B cell (primary cell): ENCODE data around the gene TRIM62. TPM values are rescaled to one million over a fixed set of nuclear protein-coding genes. Genes with fewer than 3 reads are reported as not detected.

Experiments
- ATAC-seq: fragments of 200-7000 bp; cut with Tn5 transposase; one replicate; pipeline ENCODE4 v1.10.0; 2021; ENCODE audit warnings: low read depth, mild to moderate bottlenecking, moderate number of reproducible peaks, moderate library complexity
- CTCF ChIA-PET: fragments of 350-600 bp; sonication (Branson Sonifier 250); formaldehyde crosslinking; loops from one replicate; lab custom pipeline; 2021; ENCODE audit warnings: antibody characterized with exemption, inconsistent platforms; lab: Charles Lee
- POLR2A ChIA-PET: fragments of 350-600 bp; sonication (Branson Sonifier 250); formaldehyde crosslinking; loops from one replicate; lab custom pipeline; 2021; ENCODE audit warnings: antibody characterized with exemption; lab: Charles Lee
- DNase-seq: peaks from one replicate; pipeline ENCODE4 v3.0.0; 2013
- H2AFZ ChIP-seq: 2 replicates; pipeline ENCODE4 v1.6.1; 2012; ENCODE audit warnings: mild to moderate bottlenecking, low read depth, low read length; ENCODE audit not compliant: insufficient read depth, poor library complexity, severe bottlenecking
- H3K27ac ChIP-seq, 2 donors: 1 replicate in 1 of 2; 2 replicates in 1 of 2; pipeline ENCODE4 v1.5.1; 2012 to 2013; ENCODE audit warnings: low read length in 2 of 2, mild to moderate bottlenecking in 2 of 2, moderate library complexity in 1 of 2
- H3K27me3 ChIP-seq, 4 experiments: fragments of 200-600 bp in 1 of 4; sonication (generic) in 1 of 4; replicated peaks in 1 of 4; 1 replicate in 2 of 4; 2 replicates in 2 of 4; pipeline versions ENCODE4 v1.6.1 to v1.7.0; 2013 to 2016; ENCODE audit warnings: low read length in 3 of 4, mild to moderate bottlenecking in 2 of 4, mixed read lengths in 1 of 4, moderate library complexity in 1 of 4; ENCODE audit not compliant: insufficient read depth in 4 of 4, control insufficient read depth in 3 of 4; ENCODE audit errors: control extremely low read depth in 1 of 4
- H3K36me3 ChIP-seq, 2 experiments: replicated peaks in 1 of 2; 1 replicate in 1 of 2; 2 replicates in 1 of 2; pipeline versions ENCODE4 v1.6.1 to v1.7.1; 2013; ENCODE audit warnings: low read length in 1 of 2; ENCODE audit not compliant: insufficient read depth in 2 of 2, control insufficient read depth in 1 of 2; ENCODE audit errors: control extremely low read depth in 1 of 2, extremely low read depth in 1 of 2
- H3K4me1 ChIP-seq, 2 donors: fragments of 200-600 bp in 1 of 2; sonication (generic) in 1 of 2; 1 replicate in 1 of 2; 2 replicates in 1 of 2; pipeline versions ENCODE4 v1.5.1 to v1.6.1; 2013 to 2017; ENCODE audit warnings: low read length in 2 of 2; ENCODE audit not compliant: control insufficient read depth in 2 of 2, insufficient read depth in 2 of 2
- H3K4me2 ChIP-seq: replicated peaks from 2 replicates; pipeline ENCODE3; 2012; ENCODE audit warnings: mild to moderate bottlenecking, low read depth, low read length; ENCODE audit not compliant: poor library complexity, severe bottlenecking
- H3K4me3 ChIP-seq, 5 experiments: fragments of 200-600 bp in 1 of 5; sonication (generic) in 1 of 5; 1 replicate in 3 of 5; 2 replicates in 2 of 5; pipeline versions ENCODE4 v1.5.1 to v1.7.0; 2011 to 2016; ENCODE audit warnings: low read length in 4 of 5, mild to moderate bottlenecking in 4 of 5, low read depth in 2 of 5, control low read depth in 1 of 5, moderate library complexity in 1 of 5; ENCODE audit not compliant: insufficient read depth in 1 of 5; ENCODE audit errors: control extremely low read depth in 1 of 5, extremely low read depth in 1 of 5
- H3K79me2 ChIP-seq: fragments of 200-600 bp; sonication (generic); one replicate; pipeline ENCODE4 v1.6.0; 2016; ENCODE audit warnings: low read length; ENCODE audit not compliant: control insufficient read depth, insufficient read depth
- H3K9ac ChIP-seq: fragments of 200-600 bp; sonication (generic); 2 replicates; pipeline ENCODE4 v1.6.1; 2017; ENCODE audit warnings: mild to moderate bottlenecking, low read length, moderate library complexity
- H3K9me3 ChIP-seq, 3 donors: one replicate each; pipeline versions ENCODE4 v1.6.1 to v1.7.1; 2013; ENCODE audit warnings: low read length in 2 of 3; ENCODE audit not compliant: control insufficient read depth in 2 of 3, insufficient read depth in 1 of 3; ENCODE audit errors: control extremely low read depth in 1 of 3
- H4K20me1 ChIP-seq: 2 replicates; pipeline ENCODE4 v1.6.0; 2012; ENCODE audit warnings: mild to moderate bottlenecking, low read length; ENCODE audit not compliant: insufficient read depth, control insufficient read depth, poor library complexity, severe bottlenecking
- H3K27ac Mint-ChIP-seq: one replicate; pipeline ENCODE4 v1.8.0; 2021; ENCODE audit warnings: mixed read lengths
- H3K27me3 Mint-ChIP-seq: one replicate; pipeline ENCODE4 v1.8.0; 2021; ENCODE audit warnings: mixed read lengths
- H3K4me1 Mint-ChIP-seq: one replicate; pipeline ENCODE4 v1.8.0; 2021; ENCODE audit warnings: mixed read lengths
- H3K4me3 Mint-ChIP-seq: one replicate; pipeline ENCODE4 v1.8.0; 2021; ENCODE audit warnings: mixed read lengths
- H3K9me3 Mint-ChIP-seq: one replicate; pipeline ENCODE4 v1.8.0; 2022; ENCODE audit warnings: mixed read lengths; ENCODE audit not compliant: insufficient read depth
- CTCF ChIP-seq: fragments of 200-600 bp; IDR thresholded peaks from one replicate; pipeline ENCODE4 v1.8.0; 2022; ENCODE audit warnings: antibody characterized with exemption, mild to moderate bottlenecking
- EZH2 ChIP-seq: IDR thresholded peaks from 2 replicates; pipeline ENCODE4 v1.6.1; 2012; ENCODE audit warnings: borderline replicate concordance, low read depth, mild to moderate bottlenecking, moderate library complexity, low read length; ENCODE audit not compliant: insufficient read depth, poor library complexity, severe bottlenecking
- WGBS: methylation state at CpG from one replicate; pipeline ENCODE4 v1.1.5; 2013; ENCODE audit warnings: missing lambda C conversion rate; ENCODE audit not compliant: insufficient coverage; 5-methylcytosine and 5-hydroxymethylcytosine counted together
- intact Hi-C: fragments of 100-400 bp; cut with micrococcal nuclease; formaldehyde crosslinking; loops from one replicate; pipeline ENCODE4 v1.10.0; 2022
- polyA plus RNA-seq: library from polyadenylated mRNA; depleted of rRNA; stranded (reverse); fragments of >200 nt; gene quantifications from 2 replicates; pipeline ENCODE4 v1.2.3, GENCODE V29; 2012
- total RNA-seq, 2 donors: library from RNA; stranded (reverse); fragments of 120-200 nt in 1 of 2; gene quantifications; 1 replicate in 1 of 2; 2 replicates in 1 of 2; pipeline versions ENCODE4 v1.2.3 to v1.2.4, GENCODE V29; 2013 to 2022

TRIM62 gene
- total and polyA plus RNA-seq, 2 donors (not counting 1 experiment from before 2014, with no cell fraction given): 10.7 to 24.1 TPM

GRCh38 chr1:33131191-33131590, 50.7 kb downstream of the TRIM62 start:
- CTCF ChIA-PET: no interaction called here
- no peak for TF ChIP-seq EZH2
- TF ChIP-seq CTCF: no peak
- no peaks in the 10 kb centered on the region for H3K9me3 Mint-ChIP-seq
- POLR2A ChIA-PET: no interaction called here
- H3K79me2 ChIP-seq: peaks cover 3% of the 10 kb centered on the region
- no peak overlapping the region for H3K27ac Mint-ChIP-seq
- peaks cover 18% of the 10 kb centered on the region for H3K4me1 Mint-ChIP-seq
- H3K4me2 ChIP-seq: no peak overlapping the region
- H3K27me3 ChIP-seq: no peaks in the 10 kb centered on the region
- DNase-seq (no peak), ATAC-seq (no peak)
- no CpG with 5 or more reads among the region's 2 CpGs for WGBS
- H3K36me3 ChIP-seq: no peaks in the 10 kb centered on the region
- H3K27ac ChIP-seq: no peak overlapping the region
- no peaks in the 10 kb centered on the region for H3K27me3 Mint-ChIP-seq
- H3K4me1 ChIP-seq: peaks cover 13 to 20% of the 10 kb centered on the region in 2 donors
- H2AFZ ChIP-seq: no peak overlapping the region
- no peak overlapping the region for H3K4me3 ChIP-seq
- H4K20me1 ChIP-seq: no peaks in the 10 kb centered on the region
- H3K9me3 ChIP-seq: no peaks in the 10 kb centered on the region
- H3K9ac ChIP-seq: no peak overlapping the region
- intact Hi-C loops: no loop called here
- H3K4me3 Mint-ChIP-seq: no peak overlapping the region

- no peak overlapping the region for H3K4me2 ChIP-seq
- Mint-ChIP-seq H3K4me3 (no peak overlapping the region), H3K9me3 (no peaks in the 10 kb centered on the region), H3K27me3 (no peaks in the 10 kb centered on the region), H3K4me1 (peaks cover 18% of the 10 kb centered on the region), H3K27ac (no peak overlapping the region)
- TF ChIP-seq EZH2 (no peak), CTCF (no peak)
- H3K27me3 ChIP-seq: no peaks in the 10 kb centered on the region
- intact Hi-C loops: no loop called here
- no peaks in the 10 kb centered on the region for H3K9me3 ChIP-seq
- POLR2A ChIA-PET: no interaction called here
- CTCF ChIA-PET: no interaction called here
- peaks cover 13 to 25% of the 10 kb centered on the region in 2 donors for H3K4me1 ChIP-seq
- DNase-seq (no peak), ATAC-seq (no peak)
- no peak overlapping the region for H3K27ac ChIP-seq
- no peaks in the 10 kb centered on the region for H3K36me3 ChIP-seq
- H3K9ac ChIP-seq: no peak overlapping the region
- H3K4me3 ChIP-seq: no peak overlapping the region
- 100% methylated on average over 1 of the region's 4 CpGs for WGBS
- no peaks in the 10 kb centered on the region for H4K20me1 ChIP-seq
- peaks cover 3% of the 10 kb centered on the region for H3K79me2 ChIP-seq
- no peak overlapping the region for H2AFZ ChIP-seq
Observed at GRCh38 chr1:33130297-33130696, 51.5 kb downstream of the TRIM62 start.
